Skeletal muscle satellite cell (primary cell): ENCODE measurements around the gene PPFIA2.

Source experiments
- H3K27me3 ChIP-seq: 2 replicates; pipeline ENCODE4 v1.7.0; 2013; ENCODE audit warnings: low read length; ENCODE audit not compliant: control insufficient read depth, insufficient read depth
- H3K36me3 ChIP-seq: 2 replicates; pipeline ENCODE4 v1.7.0; 2013; ENCODE audit warnings: mild to moderate bottlenecking, control low read depth, low read length; ENCODE audit not compliant: insufficient read depth
- H3K4me1 ChIP-seq: 2 replicates; pipeline ENCODE4 v1.7.0; 2013; ENCODE audit warnings: low read length; ENCODE audit not compliant: control insufficient read depth, insufficient read depth
- H3K4me2 ChIP-seq: 2 replicates; pipeline ENCODE4 v1.7.0; 2013; ENCODE audit warnings: mild to moderate bottlenecking, low read length
- H3K4me3 ChIP-seq: 2 replicates; pipeline ENCODE4 v1.7.0; 2013; ENCODE audit warnings: low read length
- H3K9ac ChIP-seq: 2 replicates; pipeline ENCODE4 v1.7.0; 2013; ENCODE audit warnings: mild to moderate bottlenecking, low read depth, low read length, moderate library complexity
- H3K9me3 ChIP-seq: replicated peaks from 2 replicates; pipeline ENCODE4 v1.7.0; 2013; ENCODE audit warnings: mild to moderate bottlenecking, control low read depth, low read length

The PPFIA2 gene

DNA sequence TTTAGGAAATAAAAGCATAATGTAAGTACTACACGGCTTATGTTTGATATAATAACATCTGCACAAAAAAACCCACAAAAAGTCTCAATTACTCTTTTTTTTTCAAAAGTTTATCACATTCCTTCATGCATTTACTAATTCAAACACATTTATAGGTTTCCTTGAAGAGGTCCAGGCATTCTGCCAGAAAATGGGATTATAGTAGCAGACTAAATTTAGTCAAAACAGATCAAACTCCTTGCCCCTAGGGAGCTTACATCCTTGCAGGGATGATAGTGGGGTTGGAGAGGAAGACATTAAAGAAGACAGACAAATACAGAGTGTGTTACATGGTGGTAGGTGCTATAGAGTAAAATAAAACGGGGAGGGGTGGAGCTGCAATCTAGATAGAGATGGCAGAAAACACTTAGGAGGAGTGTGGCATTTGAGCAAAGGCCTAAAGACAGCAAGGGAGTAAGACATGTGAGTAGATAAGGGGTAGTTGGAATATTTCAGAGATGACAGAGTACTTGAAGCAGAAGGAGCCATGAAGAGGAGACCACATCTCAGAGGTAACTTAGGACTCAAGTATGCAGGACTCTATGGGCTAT is 266.9 kb downstream of the PPFIA2 start:
- Histone ChIP-seq H3K9ac (no peak overlapping the region), H3K4me2 (no peak overlapping the region), H3K4me3 (no peak overlapping the region), H3K4me1 (no peaks in the 10 kb centered on the region), H3K9me3 (no peaks in the 10 kb centered on the region), H3K36me3 (no peaks in the 10 kb centered on the region), H3K27me3 (no peaks in the 10 kb centered on the region)

DNA sequence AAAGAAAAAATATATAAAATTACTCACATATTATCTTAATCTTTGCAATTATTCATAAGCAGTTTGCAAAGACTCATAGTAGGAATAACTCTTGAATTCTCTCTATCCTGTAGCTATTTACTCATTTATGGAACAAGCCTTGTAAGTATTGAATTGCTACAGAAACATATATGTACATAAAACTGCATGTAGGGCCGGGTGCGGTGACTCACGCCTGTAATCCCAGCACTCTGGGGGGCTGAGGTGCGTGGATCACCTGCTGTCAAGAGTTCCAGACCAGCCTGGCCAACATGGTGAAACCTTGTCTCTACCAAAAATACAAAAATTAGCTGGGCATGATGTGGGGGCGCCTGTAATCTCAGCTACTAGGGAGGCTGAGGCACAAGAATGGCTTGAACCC is 286.2 kb downstream of the PPFIA2 start:
- Histone ChIP-seq H3K9ac (no peak overlapping the region), H3K4me2 (no peak overlapping the region), H3K4me3 (no peak overlapping the region), H3K27me3 (no peaks in the 10 kb centered on the region), H3K9me3 (no peaks in the 10 kb centered on the region), H3K36me3 (no peaks in the 10 kb centered on the region), H3K4me1 (peaks cover 2% of the 10 kb centered on the region)

DNA sequence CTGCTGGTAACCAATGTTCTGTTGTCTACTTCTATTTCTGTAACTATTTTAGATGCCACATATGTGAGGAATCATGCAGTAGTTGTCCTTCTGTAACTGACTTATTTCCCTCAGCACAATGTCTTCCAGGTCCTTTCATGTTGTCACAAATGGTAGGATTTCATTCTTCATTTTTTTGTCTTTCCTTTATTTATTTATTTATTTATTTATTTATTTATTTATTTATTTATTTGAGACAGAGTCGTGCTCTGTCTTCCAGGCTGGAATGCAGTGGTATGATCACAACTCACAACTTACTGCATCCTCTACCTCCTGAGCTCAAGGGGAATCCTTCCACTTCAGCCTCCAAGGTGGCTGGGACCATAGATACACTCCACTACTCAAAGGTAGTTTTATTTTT is 288.2 kb downstream of the PPFIA2 start:
- Histone ChIP-seq H3K9ac (no peak overlapping the region), H3K9me3 (no peaks in the 10 kb centered on the region), H3K27me3 (no peaks in the 10 kb centered on the region), H3K4me2 (no peak overlapping the region), H3K4me1 (peaks cover 4% of the 10 kb centered on the region), H3K4me3 (no peak overlapping the region), H3K36me3 (no peaks in the 10 kb centered on the region)

DNA sequence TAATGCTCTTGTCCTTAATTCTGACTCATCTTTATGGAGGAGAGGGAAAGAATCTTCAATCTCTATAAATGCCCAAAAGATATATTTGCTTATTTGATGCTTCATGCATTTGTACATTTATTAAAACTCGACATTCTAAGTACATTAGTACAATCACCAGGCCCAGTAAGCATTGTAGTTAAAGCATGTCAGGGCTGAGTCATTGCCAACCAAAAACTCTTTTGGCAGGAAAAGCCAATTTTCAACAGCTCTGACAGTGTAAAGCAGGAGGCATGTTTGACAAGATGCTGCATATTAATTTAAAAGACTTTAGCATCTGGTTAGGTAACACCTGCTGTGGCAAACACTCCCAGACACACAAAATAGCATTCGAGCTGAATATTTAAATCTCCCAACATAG is 290.9 kb downstream of the PPFIA2 start:
- no peak overlapping the region for H3K4me2 ChIP-seq

DNA sequence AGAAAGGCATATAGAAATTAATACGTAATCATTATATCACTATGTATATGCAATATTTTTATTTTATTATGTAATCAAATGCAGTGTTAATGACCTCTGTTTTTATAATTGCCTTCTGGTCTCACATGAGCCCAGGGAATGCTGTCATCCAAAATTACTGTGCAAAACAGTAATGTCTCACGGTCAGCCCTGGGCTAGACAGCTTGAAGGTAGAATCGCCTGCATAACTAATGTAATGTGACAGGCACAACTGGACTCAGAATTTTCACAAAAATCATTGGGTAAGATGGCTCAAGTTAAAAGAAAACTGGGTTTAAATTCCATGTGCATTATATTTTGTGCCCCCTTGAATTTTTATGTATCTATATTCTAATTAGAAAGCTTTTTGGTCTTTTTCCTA is 293.3 kb downstream of the PPFIA2 start:
- no peaks in the 10 kb centered on the region for H3K9me3 ChIP-seq
- no peak overlapping the region for H3K4me2 ChIP-seq
- H3K27me3 ChIP-seq: no peaks in the 10 kb centered on the region
- H3K36me3 ChIP-seq: no peaks in the 10 kb centered on the region
- no peak overlapping the region for H3K9ac ChIP-seq
- H3K4me1 ChIP-seq: peaks cover 4% of the 10 kb centered on the region
- H3K4me3 ChIP-seq: no peak overlapping the region

More for the DNA sequence above, 290.9 kb downstream of the PPFIA2 start:
- Histone ChIP-seq H3K4me1 (peaks cover 4% of the 10 kb centered on the region), H3K9me3 (no peaks in the 10 kb centered on the region), H3K9ac (no peak overlapping the region), H3K4me3 (no peak overlapping the region), H3K27me3 (no peaks in the 10 kb centered on the region), H3K36me3 (no peaks in the 10 kb centered on the region)

DNA sequence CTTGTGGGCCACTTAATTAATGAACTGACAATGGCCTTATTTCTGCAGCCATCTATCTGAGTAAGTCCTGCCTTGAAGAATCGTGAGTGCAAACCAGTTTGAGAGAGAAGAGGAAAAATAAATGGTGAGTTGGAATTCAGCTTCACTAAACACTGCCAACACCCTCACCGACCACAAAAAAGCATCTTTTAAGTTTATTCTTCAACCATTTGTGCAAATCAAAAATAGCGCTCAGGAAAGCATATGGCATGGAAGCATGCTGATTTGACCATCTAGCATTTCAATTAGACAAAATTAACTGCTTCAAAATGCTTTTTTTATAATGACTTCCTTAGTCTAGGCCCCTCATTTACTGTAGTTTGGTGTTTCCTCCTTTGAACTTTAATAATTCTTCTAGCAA is 294.0 kb downstream of the PPFIA2 start:
- no peak overlapping the region for H3K4me2 ChIP-seq
- no peaks in the 10 kb centered on the region for H3K27me3 ChIP-seq
- no peaks in the 10 kb centered on the region for H3K36me3 ChIP-seq
- no peak overlapping the region for H3K9ac ChIP-seq
- no peak overlapping the region for H3K4me3 ChIP-seq
- no peaks in the 10 kb centered on the region for H3K9me3 ChIP-seq
- peaks cover 4% of the 10 kb centered on the region for H3K4me1 ChIP-seq

DNA sequence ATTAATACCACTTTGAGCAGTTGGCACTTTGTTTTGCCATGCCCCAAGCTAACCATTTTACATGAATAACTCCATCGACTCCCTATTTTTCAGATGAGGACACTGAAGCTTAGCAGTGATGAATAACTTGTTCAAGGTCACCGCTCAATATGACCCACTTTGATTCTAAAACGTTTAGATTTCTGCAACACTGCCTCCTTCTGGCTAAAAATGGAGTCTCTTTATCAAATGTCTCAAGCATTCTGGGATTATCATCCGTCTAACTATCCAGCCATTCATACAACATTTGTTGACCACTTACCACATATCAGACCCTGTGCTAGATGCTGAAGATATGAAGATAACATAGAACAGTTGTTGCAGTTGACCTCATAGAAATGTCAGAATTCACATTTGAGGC is 298.0 kb downstream of the PPFIA2 start:
- no peak overlapping the region for H3K4me3 ChIP-seq
- H3K36me3 ChIP-seq: no peaks in the 10 kb centered on the region
- H3K9ac ChIP-seq: no peak overlapping the region

DNA sequence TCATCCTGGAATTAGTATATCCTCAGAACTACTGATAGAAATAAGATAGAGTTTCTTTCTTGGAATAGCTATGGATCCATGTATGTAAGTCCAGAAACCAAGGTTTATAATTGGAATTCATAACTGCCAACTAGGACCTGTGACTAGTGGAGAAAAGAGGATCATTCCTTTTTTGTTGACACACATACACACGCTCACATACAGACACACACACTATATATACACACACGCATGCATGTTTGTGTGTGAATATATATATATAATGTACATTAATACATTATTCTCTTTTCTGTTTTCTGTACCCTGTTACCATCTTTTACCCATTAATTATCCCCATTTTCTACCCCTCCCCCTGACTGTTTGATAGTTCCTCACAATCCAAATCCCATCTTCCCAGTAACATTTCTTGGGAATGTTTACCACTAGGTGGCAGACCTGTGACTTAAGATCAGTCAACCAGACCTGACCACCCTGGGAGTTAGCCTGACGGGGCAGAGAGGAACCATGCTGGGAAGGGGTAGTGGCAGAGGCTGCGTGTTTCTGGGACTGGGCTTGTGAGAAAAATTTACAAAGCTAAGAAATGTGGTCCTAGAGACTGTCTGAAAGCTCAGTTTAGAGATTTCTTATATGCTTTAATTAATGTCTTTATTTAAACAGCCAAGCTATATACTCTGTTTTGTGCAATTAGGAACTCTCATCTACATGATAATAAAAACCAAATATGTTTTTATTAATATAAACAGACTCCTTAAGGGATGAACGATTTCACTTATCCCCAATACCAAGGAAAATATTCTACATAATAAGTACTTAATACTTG is 308.0 kb downstream of the PPFIA2 start:
- no peaks in the 10 kb centered on the region for H3K4me1 ChIP-seq
- H3K36me3 ChIP-seq: no peaks in the 10 kb centered on the region
- H3K9me3 ChIP-seq: no peaks in the 10 kb centered on the region
- no peak overlapping the region for H3K9ac ChIP-seq
- H3K27me3 ChIP-seq: no peaks in the 10 kb centered on the region
- H3K4me3 ChIP-seq: no peak overlapping the region
- no peak overlapping the region for H3K4me2 ChIP-seq

More for the DNA sequence above, 298.0 kb downstream of the PPFIA2 start:
- no peaks in the 10 kb centered on the region for H3K4me1 ChIP-seq
- H3K9me3 ChIP-seq: no peaks in the 10 kb centered on the region
- H3K4me2 ChIP-seq: no peak overlapping the region
- no peaks in the 10 kb centered on the region for H3K27me3 ChIP-seq

DNA sequence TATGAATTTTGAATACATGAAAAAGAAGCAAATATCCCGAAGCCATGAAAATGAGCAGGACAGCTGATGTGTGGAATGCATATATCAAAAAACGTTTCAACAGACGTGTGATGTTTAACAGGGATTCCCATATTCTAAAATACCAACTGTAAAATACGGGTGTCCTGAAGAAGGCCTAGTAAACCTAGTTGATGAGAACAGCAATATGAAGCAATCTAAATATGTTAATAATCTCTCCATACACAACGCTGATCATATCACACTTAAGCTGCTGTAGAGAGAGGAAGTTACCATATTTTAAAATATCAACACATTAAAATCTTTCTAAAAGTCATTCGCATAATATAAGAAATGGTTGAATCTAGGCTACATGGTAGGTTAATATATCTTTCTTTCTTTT is 317.5 kb downstream of the PPFIA2 start:
- Histone ChIP-seq H3K4me3 (no peak overlapping the region), H3K9me3 (no peaks in the 10 kb centered on the region), H3K36me3 (no peaks in the 10 kb centered on the region), H3K4me2 (no peak overlapping the region), H3K27me3 (no peaks in the 10 kb centered on the region), H3K4me1 (no peaks in the 10 kb centered on the region), H3K9ac (no peak overlapping the region)

DNA sequence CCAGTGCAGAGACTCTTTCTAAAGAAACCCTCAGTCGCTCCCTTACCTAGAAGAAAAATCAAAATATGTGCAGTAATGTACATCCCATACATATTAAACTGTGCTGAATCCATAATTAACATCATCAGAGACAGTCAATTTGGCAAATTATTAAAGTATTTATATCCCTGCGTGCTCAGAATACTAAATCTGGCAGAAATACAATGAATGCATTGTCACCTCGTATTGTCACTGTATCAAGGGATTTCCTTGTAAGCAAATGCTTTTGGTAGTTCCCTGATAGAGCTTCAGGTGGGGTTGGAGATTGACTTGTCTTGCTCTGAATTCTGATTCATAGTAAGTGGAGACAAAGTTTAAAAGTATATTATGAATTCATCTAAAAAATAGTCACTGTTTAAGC is 319.1 kb downstream of the PPFIA2 start:
- no peaks in the 10 kb centered on the region for H3K9me3 ChIP-seq

DNA sequence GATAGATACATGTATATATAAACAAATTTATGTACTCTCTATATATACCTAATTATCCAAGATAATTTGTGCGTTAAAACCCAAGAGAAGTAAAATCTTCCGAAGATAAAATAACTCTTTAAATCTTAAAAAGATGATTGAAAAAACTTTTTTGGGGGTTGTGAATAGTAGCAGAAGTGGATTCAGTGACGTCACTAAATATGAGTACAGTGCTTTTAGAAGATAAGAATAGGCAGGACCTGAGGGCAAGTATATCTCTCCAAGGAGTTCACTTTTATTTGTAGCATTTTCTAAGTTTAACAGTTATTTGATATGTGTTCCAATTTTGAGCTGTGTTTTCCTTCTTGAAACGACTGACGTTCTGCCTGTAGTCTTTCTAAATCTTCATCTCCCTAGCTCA is 319.8 kb downstream of the PPFIA2 start:
- no peaks in the 10 kb centered on the region for H3K36me3 ChIP-seq
- H3K4me1 ChIP-seq: no peaks in the 10 kb centered on the region
- no peak overlapping the region for H3K4me3 ChIP-seq
- no peaks in the 10 kb centered on the region for H3K9me3 ChIP-seq
- H3K27me3 ChIP-seq: no peaks in the 10 kb centered on the region
- H3K9ac ChIP-seq: no peak overlapping the region
- H3K4me2 ChIP-seq: no peak overlapping the region

More for the DNA sequence above, 319.1 kb downstream of the PPFIA2 start:
- Histone ChIP-seq H3K27me3 (no peaks in the 10 kb centered on the region), H3K4me2 (no peak overlapping the region), H3K4me3 (no peak overlapping the region), H3K4me1 (no peaks in the 10 kb centered on the region), H3K9ac (no peak overlapping the region), H3K36me3 (no peaks in the 10 kb centered on the region)

DNA sequence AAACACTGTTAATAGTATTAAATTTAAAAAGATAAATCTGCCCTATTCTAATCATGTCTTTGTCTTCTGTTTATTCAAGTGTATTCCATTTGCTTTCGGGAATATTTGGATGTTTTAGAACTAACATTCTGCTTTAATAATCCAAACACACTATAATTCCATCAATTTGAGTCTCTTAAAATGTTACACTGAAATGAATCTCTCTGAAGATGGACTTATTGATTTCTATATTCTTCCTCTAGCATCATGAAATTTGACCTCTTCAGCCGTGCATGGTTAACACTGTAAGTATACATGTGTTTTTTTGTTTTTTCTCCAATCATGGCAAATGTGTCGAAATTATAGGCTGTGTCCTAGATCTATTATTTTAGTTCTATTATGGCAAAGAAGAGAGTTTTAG is 342.1 kb downstream of the PPFIA2 start:
- Histone ChIP-seq H3K4me1 (no peaks in the 10 kb centered on the region), H3K4me2 (no peak overlapping the region), H3K36me3 (no peaks in the 10 kb centered on the region), H3K9me3 (no peaks in the 10 kb centered on the region), H3K4me3 (no peak overlapping the region), H3K27me3 (no peaks in the 10 kb centered on the region), H3K9ac (no peak overlapping the region)
